IMR-90 (cell line): ENCODE data around the gene BANP.

Experiments
- BHLHE40 ChIP-seq: fragments of 150-350 bp; IDR thresholded peaks from 2 replicates; pipeline ENCODE4 v1.6.1; 2016; ENCODE audit warnings: mild to moderate bottlenecking, low read depth, low read length
- CEBPB ChIP-seq: IDR thresholded peaks from 2 replicates; pipeline ENCODE4 v1.6.1; 2012; ENCODE audit warnings: low read depth, low read length, improper control_type of control experiment
- CHD1 ChIP-seq: IDR thresholded peaks from 2 replicates; pipeline ENCODE4 v1.6.1; 2012; ENCODE audit warnings: low read depth, low read length, improper control_type of control experiment
- CTCF ChIP-seq: conservative IDR thresholded peaks from 2 replicates; pipeline ENCODE4 v1.5.1; 2012; ENCODE audit warnings: mild to moderate bottlenecking, low read depth, low read length, improper control_type of control experiment
- ELK1 ChIP-seq: fragments of 150-350 bp; IDR thresholded peaks from 2 replicates; pipeline ENCODE4 v1.6.1; 2016; ENCODE audit warnings: low read depth, mild to moderate bottlenecking, low read length, moderate library complexity, borderline replicate concordance
- FOS ChIP-seq: fragments of 150-350 bp; IDR thresholded peaks from 2 replicates; pipeline ENCODE4 v1.6.1; 2016; ENCODE audit warnings: low read depth, low read length
- MAFK ChIP-seq: IDR thresholded peaks from 2 replicates; pipeline ENCODE4 v1.6.1; 2012; ENCODE audit warnings: low read depth, low read length, improper control_type of control experiment
- MXI1 ChIP-seq: IDR thresholded peaks from 2 replicates; pipeline ENCODE4 v1.6.1; 2012; ENCODE audit warnings: low read depth, mild to moderate bottlenecking, low read length, moderate library complexity, borderline replicate concordance
- POLR2A ChIP-seq: IDR thresholded peaks from 2 replicates; pipeline ENCODE4 v1.6.1; 2012; ENCODE audit warnings: mild to moderate bottlenecking, low read depth, low read length
- RFX5 ChIP-seq: IDR thresholded peaks from 2 replicates; pipeline ENCODE4 v1.8.0; 2012; ENCODE audit warnings: low read depth, mild to moderate bottlenecking, low read length, moderate library complexity
- SMC3 ChIP-seq: fragments of 150-350 bp; IDR thresholded peaks from 2 replicates; pipeline ENCODE4 v1.6.1; 2016; ENCODE audit warnings: low read depth, mild to moderate bottlenecking, antibody characterized with exemption, low read length, moderate library complexity
- USF2 ChIP-seq: fragments of 150-350 bp; IDR thresholded peaks from 2 replicates; pipeline ENCODE4 v1.6.1; 2017; ENCODE audit warnings: mild to moderate bottlenecking, antibody characterized with exemption, low read length, low read depth

- TF ChIP-seq CTCF (no peak), POLR2A (no peak), MAFK (no peak), USF2 (no peak), ELK1 (no peak), CEBPB (no peak), SMC3 (no peak), RFX5 (no peak), MXI1 (no peak), FOS (no peak), BHLHE40 (no peak), CHD1 (no peak)
These were observed 110.3 kb downstream of the BANP start for GRCh38 chr16:88061346-88062110.
